ENCODE measurements around the gene OSBP2.
"Not testable (repeated sequence)": the region's sequence is repeated elsewhere in the genome, so short reads cannot be mapped to it uniquely, and the experiment has no call there.

The OSBP2 gene, protein sequence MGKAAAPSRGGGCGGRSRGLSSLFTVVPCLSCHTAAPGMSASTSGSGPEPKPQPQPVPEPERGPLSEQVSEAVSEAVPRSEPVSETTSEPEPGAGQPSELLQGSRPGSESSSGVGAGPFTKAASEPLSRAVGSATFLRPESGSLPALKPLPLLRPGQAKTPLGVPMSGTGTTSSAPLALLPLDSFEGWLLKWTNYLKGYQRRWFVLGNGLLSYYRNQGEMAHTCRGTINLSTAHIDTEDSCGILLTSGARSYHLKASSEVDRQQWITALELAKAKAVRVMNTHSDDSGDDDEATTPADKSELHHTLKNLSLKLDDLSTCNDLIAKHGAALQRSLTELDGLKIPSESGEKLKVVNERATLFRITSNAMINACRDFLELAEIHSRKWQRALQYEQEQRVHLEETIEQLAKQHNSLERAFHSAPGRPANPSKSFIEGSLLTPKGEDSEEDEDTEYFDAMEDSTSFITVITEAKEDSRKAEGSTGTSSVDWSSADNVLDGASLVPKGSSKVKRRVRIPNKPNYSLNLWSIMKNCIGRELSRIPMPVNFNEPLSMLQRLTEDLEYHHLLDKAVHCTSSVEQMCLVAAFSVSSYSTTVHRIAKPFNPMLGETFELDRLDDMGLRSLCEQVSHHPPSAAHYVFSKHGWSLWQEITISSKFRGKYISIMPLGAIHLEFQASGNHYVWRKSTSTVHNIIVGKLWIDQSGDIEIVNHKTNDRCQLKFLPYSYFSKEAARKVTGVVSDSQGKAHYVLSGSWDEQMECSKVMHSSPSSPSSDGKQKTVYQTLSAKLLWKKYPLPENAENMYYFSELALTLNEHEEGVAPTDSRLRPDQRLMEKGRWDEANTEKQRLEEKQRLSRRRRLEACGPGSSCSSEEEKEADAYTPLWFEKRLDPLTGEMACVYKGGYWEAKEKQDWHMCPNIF

GRCh38 chr22:30694640-30695350, at the start of gene OSBP2:
Gene OSBP2, plus strand, starts transcription at chr22:30694874. Its CDS starts 36 bp downstream, at chr22:30694910.
- DNase-seq = no peak

DNA sequence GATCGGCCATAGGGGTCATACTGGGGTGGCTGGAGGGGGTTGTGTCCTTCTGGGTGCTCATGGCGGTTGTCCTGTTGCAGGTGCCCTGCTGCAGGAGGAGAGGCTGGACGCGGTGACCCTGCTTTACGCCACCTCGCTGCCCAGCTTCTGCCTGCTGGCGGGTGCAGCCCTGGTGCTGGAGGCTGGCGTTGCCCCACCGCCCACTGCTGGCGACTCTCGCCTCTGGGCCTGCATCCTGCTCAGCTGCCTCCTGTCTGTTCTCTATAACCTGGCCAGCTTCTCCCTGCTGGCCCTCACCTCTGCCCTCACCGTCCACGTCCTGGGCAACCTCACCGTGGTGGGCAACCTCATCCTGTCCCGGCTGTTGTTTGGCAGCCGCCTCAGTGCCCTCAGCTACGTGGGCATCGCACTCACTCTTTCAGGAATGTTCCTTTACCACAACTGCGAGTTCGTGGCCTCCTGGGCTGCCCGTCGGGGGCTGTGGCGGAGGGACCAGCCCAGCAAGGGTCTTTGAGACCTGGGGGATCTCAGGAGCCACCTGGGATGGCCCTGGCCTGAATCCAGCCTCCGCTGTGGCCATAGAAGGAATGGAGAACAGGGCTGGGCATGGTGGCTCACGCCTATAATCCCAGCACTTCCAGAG, 48.0 kb upstream of the OSBP2 start:
- no peak for DNase-seq

GRCh38 chr22:30647536-30647935, 47.1 kb upstream of the OSBP2 start:
- DNase-seq = peak; percentile 48

GRCh38 chr22:30648825-30649224, 45.8 kb upstream of the OSBP2 start:
- no peak for DNase-seq

DNA sequence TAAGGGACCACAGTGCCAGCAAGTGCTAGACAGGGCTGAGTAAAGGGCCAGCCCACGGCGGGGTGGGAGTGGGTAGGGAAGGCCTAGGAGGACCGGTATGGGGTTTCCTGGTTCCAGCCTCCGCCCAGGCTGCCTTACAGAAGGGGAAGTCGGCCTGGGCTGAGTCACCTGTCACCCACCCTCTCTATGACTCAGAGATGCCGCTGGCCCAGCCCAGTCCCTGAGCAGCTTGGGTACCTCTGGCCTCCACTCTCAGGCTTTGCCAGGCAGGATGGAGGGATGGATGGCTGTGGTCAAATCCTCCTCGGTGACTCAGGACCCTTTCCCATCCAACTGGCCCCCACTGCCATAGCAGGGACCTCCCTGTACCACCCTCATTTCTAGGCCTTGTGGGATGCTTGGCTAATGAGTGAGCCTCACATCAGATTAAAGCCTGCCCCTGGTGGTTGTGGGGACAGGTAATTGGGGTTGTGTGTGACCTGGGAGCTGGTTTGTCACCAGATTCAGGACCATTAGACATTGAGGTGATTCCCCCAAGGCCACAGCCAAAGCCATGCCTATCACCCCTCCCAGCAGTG, 45.2 kb upstream of the OSBP2 start:
- DNase-seq = no peak

GRCh38 chr22:30650508-30651116, 44.1 kb upstream of the OSBP2 start:
- DNase-seq = peak; percentile 12

DNA sequence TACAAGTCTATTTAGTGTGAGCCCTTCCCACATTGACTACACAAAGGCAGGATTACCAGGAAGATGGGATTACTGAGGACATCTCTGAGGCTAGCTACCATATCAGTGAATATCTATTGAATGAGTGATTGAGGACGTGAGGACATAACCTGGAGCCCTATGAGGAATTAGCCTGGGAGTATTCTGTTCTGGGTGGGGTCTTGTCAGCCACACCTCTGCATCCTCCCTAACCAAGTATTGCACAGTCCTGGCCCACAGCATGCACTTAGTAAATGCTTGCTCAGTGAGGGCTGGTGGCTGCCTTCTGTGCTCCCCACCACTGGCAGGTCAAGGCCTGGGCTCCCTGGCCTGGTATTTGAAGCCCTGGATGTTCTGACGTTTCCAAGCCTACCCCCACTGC, 41.8 kb upstream of the OSBP2 start:
- no peak for DNase-seq

GRCh38 chr22:30654361-30654760, 40.3 kb upstream of the OSBP2 start:
- no peak for DNase-seq

DNA sequence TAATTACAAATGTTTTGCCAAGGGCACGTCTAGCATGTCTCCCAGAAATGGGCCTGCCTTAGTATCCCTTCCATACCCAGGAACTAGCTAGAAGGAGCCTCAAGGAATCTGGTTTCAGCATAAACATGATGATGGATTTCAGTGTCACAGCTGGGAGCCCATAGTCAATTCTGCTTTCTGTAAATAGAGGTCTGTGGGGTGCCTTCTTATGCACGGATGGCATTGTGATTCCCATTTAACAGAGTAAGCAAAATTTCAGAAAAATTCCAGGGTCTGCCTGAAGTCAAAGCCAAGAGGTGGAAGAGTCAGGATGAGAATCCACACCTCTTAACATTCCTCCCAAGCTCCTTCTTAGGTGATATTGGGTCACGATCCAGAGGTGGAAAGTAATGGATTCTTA, 39.1 kb upstream of the OSBP2 start:
- DNase-seq = no peak

DNA sequence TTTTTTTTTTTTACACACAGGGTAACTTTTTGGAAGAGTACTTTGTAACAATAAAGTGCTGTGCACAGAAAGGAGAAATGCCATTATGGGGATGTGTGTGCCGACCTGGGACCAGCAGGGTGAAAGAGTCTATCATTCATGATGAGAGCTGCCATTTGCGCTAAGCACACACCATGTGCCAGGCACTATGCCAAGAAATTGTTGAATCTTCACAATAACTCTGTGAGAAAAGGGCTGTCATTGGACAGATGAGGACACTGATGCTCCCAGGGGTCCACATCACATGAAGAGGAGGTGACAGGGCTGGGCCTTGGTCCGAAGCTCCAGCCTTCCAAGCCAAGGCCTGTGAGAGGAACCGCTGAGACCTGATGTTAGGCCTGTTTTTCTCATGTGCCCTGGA, 32.6 kb upstream of the OSBP2 start:
- peak; percentile 8 for DNase-seq

GRCh38 chr22:30664798-30665197, 29.9 kb upstream of the OSBP2 start:
- no peak for DNase-seq

DNA sequence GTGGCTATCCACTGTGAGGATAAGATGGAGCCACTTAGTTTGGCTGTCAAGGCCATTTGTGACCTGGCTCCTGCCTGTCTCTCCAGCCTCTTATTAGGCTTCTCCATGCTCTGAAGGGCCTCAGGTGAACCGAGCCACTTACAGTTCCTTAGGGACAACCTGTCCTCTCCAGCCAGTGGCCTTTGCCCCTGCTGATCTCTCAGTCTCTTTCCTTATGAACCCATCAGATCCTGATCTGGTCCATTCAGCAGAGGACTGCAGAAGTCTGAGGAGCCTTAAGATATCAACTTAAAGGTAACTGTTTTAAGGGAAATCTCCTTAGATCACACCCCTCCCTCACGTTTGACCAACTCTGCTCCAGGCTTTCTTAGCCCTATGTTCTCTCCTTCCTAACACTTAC, 29.4 kb upstream of the OSBP2 start:
- DNase-seq = no peak

DNA sequence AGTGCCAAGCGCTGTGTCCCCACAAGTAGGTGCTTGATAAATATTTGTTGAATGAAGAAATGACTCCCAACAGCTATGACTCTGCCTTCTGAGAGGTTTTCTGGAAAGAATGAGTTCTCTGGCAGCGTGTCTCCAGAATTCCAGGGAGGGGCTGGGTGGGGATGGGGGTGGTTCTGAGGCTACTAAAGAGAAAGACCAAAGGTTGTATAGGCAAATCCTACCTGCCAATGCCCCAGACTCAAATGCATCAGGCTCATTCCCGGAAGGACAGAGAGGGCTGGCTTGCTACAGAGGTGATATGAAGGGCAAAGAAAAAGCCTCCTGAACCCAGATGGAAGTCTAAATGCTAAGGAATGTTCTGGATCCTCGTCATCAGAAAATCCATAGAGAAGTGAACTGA, 28.9 kb upstream of the OSBP2 start:
- no peak for DNase-seq

GRCh38 chr22:30667107-30667493, 27.6 kb upstream of the OSBP2 start:
- DNase-seq = no peak

- peak; percentile 73 for DNase-seq
Observed at GRCh38 chr22:30667494-30668385, 26.9 kb upstream of the OSBP2 start, which contains the start of gene DUSP18. Gene DUSP18, minus strand, starts transcription at chr22:30667875. Its CDS starts 3,872 bp downstream, at chr22:30664003.

DNA sequence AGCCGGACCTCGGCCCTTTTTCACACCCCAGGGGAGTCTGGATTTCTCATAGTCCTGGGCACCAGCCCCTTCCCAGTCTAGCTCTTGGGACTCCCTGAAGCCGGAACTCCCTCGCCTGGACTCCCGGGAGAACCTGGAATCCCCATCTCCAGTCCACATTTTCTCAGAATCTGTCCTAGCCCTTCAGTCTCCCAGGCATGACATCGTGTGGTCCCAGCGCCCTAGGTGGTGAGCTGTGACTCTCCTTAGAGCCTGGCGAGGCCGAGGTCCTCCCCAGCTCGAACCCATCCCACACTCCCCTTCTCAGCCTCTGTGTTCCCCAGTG, 26.3 kb upstream of the OSBP2 start:
- DNase-seq = no peak

DNA sequence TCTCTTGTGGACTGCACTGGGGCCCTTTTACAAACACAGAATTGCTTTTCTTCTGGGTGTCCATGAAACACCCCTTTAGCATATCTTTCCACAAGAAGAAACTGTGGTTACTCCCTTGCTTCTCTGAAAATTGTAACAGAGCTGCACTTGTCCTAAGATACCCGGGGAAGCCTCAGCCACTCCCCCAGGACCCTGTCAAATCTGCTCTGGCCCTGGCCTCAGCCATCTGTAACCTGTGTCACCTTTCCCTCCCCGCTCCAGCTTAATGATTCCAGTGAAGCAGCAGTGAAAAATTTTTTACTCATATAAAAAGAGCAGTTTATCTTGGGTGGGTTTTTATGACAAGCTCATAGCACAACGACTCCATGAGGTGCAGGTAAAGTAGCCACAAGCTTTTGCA, 23.6 kb upstream of the OSBP2 start:
- DNase-seq = no peak

DNA sequence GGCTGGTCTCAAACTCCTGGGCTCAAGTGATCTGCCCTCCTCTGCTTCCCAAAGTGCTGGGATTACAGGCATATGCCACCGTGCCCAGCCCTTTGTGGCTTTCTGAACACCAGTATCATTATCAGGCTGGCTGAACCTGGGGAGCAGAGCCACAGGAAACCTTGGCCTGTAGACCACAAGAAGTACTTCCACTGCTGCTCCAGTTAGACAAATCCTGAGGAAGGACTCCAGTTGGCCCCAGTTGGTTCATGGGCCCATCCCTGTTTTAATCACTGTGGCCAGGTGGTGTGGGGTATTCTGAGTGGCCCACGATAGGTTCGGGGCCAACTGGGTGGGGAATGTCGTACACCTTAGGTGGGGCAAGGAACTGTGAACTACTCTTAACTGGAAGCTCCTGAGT, 21.5 kb upstream of the OSBP2 start:
- no peak for DNase-seq

DNA sequence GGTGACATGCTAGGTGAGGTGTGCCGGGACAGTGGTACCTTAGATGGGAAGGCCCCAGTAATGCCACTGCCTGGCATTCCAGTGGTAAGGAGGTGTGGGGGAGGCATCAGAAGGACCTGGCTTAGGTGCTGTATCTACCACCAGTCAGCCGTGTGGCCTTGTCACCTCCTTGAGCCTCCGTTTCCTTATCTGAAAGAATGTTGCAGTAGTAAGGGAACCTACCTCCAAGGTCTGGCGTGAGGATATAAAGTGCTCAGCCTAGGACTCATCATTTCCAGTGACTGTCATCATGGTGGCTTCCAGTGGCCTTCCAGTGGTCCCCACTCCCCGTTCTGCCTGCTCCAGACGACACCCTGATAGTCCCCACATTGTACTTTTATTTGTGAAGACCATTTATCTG, 20.2 kb upstream of the OSBP2 start:
- no peak for DNase-seq

DNA sequence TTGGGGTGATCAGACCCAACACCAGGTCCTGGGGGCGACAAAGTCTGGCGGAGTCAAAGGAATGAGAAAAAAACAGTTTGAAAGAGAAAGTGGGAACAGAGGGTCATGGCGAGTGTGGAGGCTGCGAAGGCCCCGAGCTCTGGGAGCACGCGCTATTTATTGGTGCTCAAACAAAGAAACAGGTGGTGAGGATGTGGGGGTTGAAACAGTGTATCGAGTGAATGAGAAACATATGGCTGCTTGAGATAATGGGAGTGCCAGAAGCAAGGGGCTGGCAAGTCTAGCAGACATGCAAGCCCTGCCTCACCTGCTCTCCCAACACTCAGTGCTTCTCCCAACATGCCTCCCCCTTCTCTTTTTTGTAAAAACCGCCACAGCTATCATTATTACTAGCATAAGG, 19.2 kb upstream of the OSBP2 start:
- no peak for DNase-seq

DNA sequence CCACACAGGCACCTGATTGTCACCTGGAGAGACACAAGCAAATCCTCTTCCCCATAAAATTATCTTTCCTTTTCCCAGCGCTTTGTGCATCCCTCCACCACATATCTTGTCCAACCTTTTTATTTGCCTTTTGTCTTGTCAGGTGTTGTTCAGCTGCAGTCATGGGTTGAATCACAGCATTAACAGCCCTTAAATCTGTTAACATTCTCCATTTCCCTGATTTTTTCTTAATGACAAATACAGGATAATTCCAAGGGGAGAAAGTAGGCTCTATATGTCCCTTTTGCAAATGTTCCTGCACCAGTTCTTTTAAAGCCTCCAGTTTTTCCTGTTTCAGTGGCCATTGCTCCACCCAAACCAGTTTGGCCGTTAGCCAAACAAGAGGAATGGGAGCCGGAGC, 18.1 kb upstream of the OSBP2 start:
- not testable (repeated sequence) for DNase-seq
